Activated CD8-positive, alpha-beta T cell treated with anti-CD3 and anti-CD28 coated beads for 36 hours (primary cell): ENCODE measurements around the gene MDP1. TPM values are rescaled to one million over a fixed set of nuclear protein-coding genes. Genes with fewer than 3 reads are reported as not detected.
A peak's percentile ranks its signal among the peaks of the same experiment; 100 is the strongest.

ENCODE experiments used
- ATAC-seq: fragments of 200-7000 bp; cut with Tn5 transposase; one replicate; pipeline ENCODE4 v1.10.0; 2021; ENCODE audit warnings: mild to moderate bottlenecking, moderate library complexity
- CTCF ChIA-PET: fragments of 350-600 bp; sonication (Branson Sonifier 250); formaldehyde crosslinking; loops from one replicate; lab custom pipeline; 2021; ENCODE audit warnings: antibody characterized with exemption; lab: Charles Lee
- POLR2A ChIA-PET: fragments of 350-600 bp; sonication (Branson Sonifier 250); formaldehyde crosslinking; loops from one replicate; lab custom pipeline; 2021; ENCODE audit warnings: antibody characterized with exemption; lab: Charles Lee
- DNase-seq: peaks from one replicate; pipeline ENCODE4 v3.0.0-alpha.2; 2020
- H3K27ac Mint-ChIP-seq: one replicate; pipeline ENCODE4 v1.8.0; 2021; ENCODE audit warnings: mild to moderate bottlenecking, mixed read lengths
- H3K27me3 Mint-ChIP-seq: one replicate; pipeline ENCODE4 v1.8.0; 2021; ENCODE audit warnings: mixed read lengths
- H3K36me3 Mint-ChIP-seq: one replicate; pipeline ENCODE4 v1.8.0; 2021; ENCODE audit warnings: low read depth, mixed read lengths
- H3K4me1 Mint-ChIP-seq: one replicate; pipeline ENCODE4 v1.8.0; 2021; ENCODE audit warnings: low read depth, mixed read lengths
- H3K4me3 Mint-ChIP-seq: one replicate; pipeline ENCODE4 v1.8.0; 2021; ENCODE audit warnings: mild to moderate bottlenecking, moderate library complexity, mixed read lengths
- H3K9me3 Mint-ChIP-seq: one replicate; pipeline ENCODE4 v1.8.0; 2021; ENCODE audit warnings: mixed read lengths
- CTCF ChIP-seq: fragments of 200-600 bp; IDR thresholded peaks from one replicate; pipeline ENCODE4 v1.8.0; 2022; ENCODE audit warnings: antibody characterized with exemption, mild to moderate bottlenecking
- intact Hi-C: fragments of 100-400 bp; cut with micrococcal nuclease; formaldehyde crosslinking; loops from one replicate; pipeline ENCODE4 v1.10.0; 2022
- total RNA-seq, 2 experiments: library from RNA; stranded (reverse); gene quantifications; one replicate each; pipeline ENCODE4 v1.2.3, GENCODE V29; 2021

MDP1 gene
- total RNA-seq, 2 experiments from 2014 or later: 11.2 to 11.3 TPM

- Mint-ChIP-seq H3K9me3 (no peaks in the 10 kb centered on the region), H3K27ac (peak overlapping the region; percentile 69), H3K4me1 (peaks cover 58% of the 10 kb centered on the region), H3K4me3 (peak overlapping the region; percentile 96), H3K36me3 (peaks cover 54% of the 10 kb centered on the region), H3K27me3 (no peaks in the 10 kb centered on the region)
- DNase-seq: no peak
- CTCF ChIA-PET: interaction anchor here (1.5 to 27.8 kb wide), 4 partner anchors 24 to 191 kb away, joined by 3 to 873 read pairs (median 20); partner anchors contain the start of genes CIDEB, DHRS1, LTB4R and LTB4R2
- POLR2A ChIA-PET: interaction anchor here (1.0 to 3.9 kb wide), 9 partner anchors 27 to 79 kb away, joined by 3 to 22 read pairs (median 5); partner anchors contain the start of genes CHMP4A, IRF9, LTB4R and LTB4R2
- intact Hi-C loops: loop anchor here (10.0 kb wide), 1 partner anchor 194 kb away; no protein-coding TSS in a partner anchor
- TF ChIP-seq CTCF: no peak
- ATAC-seq: no peak
These were observed 24.4 kb upstream of the MDP1 start for GRCh38 chr14:24240110-24240918.

- no peak for DNase-seq
These were observed 22.7 kb upstream of the MDP1 start for GRCh38 chr14:24238527-24239037.

GRCh38 chr14:24238123-24238522, 22.3 kb upstream of the MDP1 start:
- Mint-ChIP-seq H3K4me3 (no peak overlapping the region), H3K9me3 (no peaks in the 10 kb centered on the region), H3K4me1 (peaks cover 66% of the 10 kb centered on the region), H3K27me3 (no peaks in the 10 kb centered on the region), H3K27ac (peak overlapping the region; percentile 69), H3K36me3 (peaks cover 57% of the 10 kb centered on the region)
- TF ChIP-seq CTCF: no peak
- ATAC-seq (no peak), DNase-seq (no peak)
- ChIA-PET POLR2A (interaction anchor here (0.6 to 1.7 kb wide), 7 partner anchors 9 to 128 kb away, joined by 3 to 4 read pairs (median 3); no protein-coding TSS in a partner anchor), CTCF (interaction anchor here (1.0 to 27.8 kb wide), 3 partner anchors 42 to 147 kb away, joined by 3 to 873 read pairs (median 4); partner anchors contain the start of genes CIDEB, DHRS1, LTB4R and LTB4R2)
- intact Hi-C loops: no loop called here

More at GRCh38 chr14:24238527-24239037, 22.7 kb upstream of the MDP1 start:
- ATAC-seq: no peak
- ChIA-PET CTCF (interaction anchor here (1.4 to 27.8 kb wide), 3 partner anchors 32 to 147 kb away, joined by 3 to 873 read pairs (median 4); partner anchors contain the start of genes CIDEB, DHRS1, LTB4R and LTB4R2), POLR2A (interaction anchor here (0.6 to 1.9 kb wide), 7 partner anchors 11 to 59 kb away, joined by 3 to 6 read pairs (median 3); partner anchors contain the start of genes CHMP4A and MDP1)
- Mint-ChIP-seq H3K4me3 (no peak overlapping the region), H3K4me1 (peaks cover 67% of the 10 kb centered on the region), H3K36me3 (peaks cover 57% of the 10 kb centered on the region), H3K27ac (peak overlapping the region; percentile 69), H3K27me3 (no peaks in the 10 kb centered on the region), H3K9me3 (no peaks in the 10 kb centered on the region)
- intact Hi-C loops: no loop called here
- TF ChIP-seq CTCF: no peak

GRCh38 chr14:24237463-24237955, 21.6 kb upstream of the MDP1 start:
- H3K27me3 Mint-ChIP-seq: no peaks in the 10 kb centered on the region
- CTCF ChIA-PET: interaction anchor here (1.0 to 27.8 kb wide), 4 partner anchors 36 to 146 kb away, joined by 3 to 873 read pairs (median 4); partner anchors contain the start of genes CIDEB, DHRS1, LTB4R and LTB4R2
- intact Hi-C loops: no loop called here
- H3K4me3 Mint-ChIP-seq: no peak overlapping the region
- H3K4me1 Mint-ChIP-seq: peaks cover 64% of the 10 kb centered on the region
- TF ChIP-seq CTCF: no peak
- H3K9me3 Mint-ChIP-seq: no peaks in the 10 kb centered on the region
- H3K27ac Mint-ChIP-seq: peak overlapping the region; percentile 69
- POLR2A ChIA-PET: interaction anchor here (0.6 to 1.5 kb wide), 5 partner anchors 9 to 129 kb away, joined by 3 to 4 read pairs (median 3); partner anchors contain the start of gene LTB4R
- peaks cover 57% of the 10 kb centered on the region for H3K36me3 Mint-ChIP-seq
- ATAC-seq: no peak
- no peak for DNase-seq
